GM03348 (cell line): Measurements from ENCODE around the gene MARCHF6.
"Not testable (repeated sequence)": the region's sequence is repeated elsewhere in the genome, so short reads cannot be mapped to it uniquely, and the experiment has no call there.

Experiments
- DNase-seq: peaks from one replicate; pipeline ENCODE4 v3.0.0; 2012; ENCODE audit warnings: low spot score

Gene MARCHF6

DNA sequence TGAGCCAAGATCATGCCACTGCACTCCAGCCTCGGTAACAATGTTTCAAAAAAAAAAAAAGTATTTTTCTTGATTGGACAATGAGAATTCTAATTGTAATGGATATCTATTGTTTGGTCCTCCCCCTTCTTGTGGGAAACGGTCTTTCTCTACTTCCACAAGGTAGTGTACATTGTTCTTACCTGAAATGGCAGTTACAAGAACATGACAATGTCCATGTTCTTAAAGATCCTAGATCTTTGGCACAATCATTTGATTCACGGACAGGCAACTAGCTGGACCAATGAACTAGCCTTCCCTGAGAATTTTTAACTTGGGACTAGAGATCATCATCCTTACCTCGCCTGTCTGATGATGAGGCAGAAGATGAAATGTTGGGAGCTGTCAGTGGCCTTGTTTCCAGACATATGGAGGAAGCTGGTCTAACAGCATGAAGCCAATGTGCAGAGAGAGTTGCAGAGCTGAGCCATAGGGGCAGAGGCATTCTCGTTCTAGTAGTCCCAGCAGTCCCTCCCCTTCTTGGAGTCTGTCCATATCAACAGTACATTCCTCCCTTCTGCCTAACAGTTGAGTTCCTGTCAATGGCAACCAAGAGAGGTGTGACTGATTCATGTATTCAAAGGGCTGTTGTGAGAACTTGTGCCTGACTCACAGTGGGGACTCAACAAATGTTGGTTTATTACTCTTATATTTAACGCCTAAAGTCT, 2.1 kb upstream of the MARCHF6 start:
- no peak for DNase-seq

DNA sequence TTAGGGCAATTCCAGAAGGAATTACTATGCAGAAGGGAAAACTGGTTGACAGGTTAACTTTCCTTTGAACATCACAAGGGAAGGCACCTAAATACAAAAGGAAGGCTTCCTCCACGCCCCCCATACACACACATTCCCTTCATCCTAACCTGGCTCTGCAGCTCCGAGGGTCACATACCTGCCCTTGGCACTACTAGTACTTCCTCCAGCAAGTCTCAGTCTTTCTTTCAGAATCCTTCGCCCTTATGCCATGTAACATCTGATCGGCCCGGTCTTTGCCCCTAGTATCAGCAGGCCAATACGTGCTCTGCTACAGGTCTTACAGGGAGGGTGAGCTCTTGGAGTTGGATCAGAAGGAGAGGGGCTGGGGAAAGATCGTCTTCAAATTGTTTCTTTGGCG, 1.6 kb upstream of the MARCHF6 start:
- no peak for DNase-seq

GRCh38 chr5:10352430-10353240, 860 bp upstream of the MARCHF6 start:
- DNase-seq = no peak

- no peak for DNase-seq
Measured at GRCh38 chr5:10354048-10354872, 765 bp downstream of the MARCHF6 start.

DNA sequence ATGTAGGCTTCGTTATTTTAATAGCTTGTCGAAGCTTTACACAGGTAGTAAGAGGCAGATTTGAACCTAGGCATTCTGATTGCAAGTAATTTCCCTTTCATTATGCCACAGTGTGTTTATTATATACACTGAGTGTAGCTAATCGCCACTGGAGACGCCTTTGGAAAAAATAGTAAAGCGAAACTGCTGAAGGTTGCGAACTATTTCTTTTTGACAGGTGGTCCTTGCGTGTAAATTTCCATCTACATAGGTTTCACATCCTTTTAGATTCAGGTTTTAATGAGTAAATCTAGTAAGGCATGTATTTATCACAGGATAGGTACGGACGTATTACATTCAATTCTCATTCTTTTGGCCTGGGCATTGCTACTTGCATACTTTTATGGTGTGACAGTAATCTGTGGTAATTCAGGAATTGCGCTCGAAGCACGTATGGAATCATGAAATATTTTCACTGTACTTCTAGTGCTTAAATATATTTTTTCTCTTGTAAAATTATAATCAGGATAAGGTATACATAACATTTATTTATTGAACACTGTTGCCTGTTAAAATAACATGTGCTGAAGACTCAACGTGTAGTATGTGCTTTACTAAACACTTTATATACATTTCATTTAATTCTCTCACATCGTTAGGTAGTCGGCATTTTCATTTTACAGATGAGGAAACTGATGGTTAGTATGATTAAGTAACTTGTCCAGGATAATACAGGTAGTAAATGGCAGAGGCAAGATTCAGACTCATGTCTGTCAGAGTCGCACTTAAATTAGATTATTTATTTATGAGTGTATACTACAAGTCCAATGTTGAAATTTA, 1.8 kb downstream of the MARCHF6 start:
- no peak for DNase-seq

- DNase-seq = no peak
Measured at GRCh38 chr5:10358999-10359398, 5.5 kb downstream of the MARCHF6 start.

GRCh38 chr5:10360686-10361085, 7.2 kb downstream of the MARCHF6 start:
- DNase-seq = no peak

GRCh38 chr5:10363519-10364185, 10.2 kb downstream of the MARCHF6 start:
- no peak for DNase-seq

GRCh38 chr5:10364186-10364689, 10.7 kb downstream of the MARCHF6 start:
- DNase-seq = no peak

GRCh38 chr5:10365782-10366181, 12.3 kb downstream of the MARCHF6 start:
- no peak for DNase-seq

- peak; percentile 21 for DNase-seq
Measured at GRCh38 chr5:10366310-10367272, 13.1 kb downstream of the MARCHF6 start.

DNA sequence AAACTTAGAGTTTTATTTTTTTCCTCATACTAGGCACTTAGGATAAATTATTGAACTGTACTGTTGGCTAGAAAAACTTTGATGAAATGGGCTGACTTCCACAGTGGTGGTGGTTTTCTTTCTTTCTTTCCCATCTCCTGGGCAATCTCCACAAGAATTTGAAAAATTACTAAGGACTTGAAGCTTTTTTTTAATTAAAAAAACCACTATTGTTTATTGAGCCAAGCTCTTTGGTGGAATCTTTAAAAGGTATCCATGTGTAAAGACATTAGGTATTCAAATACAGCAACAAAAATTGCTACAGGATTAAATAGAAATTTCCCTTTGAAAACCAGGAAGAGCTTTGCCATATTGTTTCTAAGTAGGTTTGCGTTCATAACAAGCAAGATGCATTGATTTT, 14.1 kb downstream of the MARCHF6 start:
- DNase-seq = peak; percentile 20

GRCh38 chr5:10370931-10371330, 17.4 kb downstream of the MARCHF6 start:
- DNase-seq = no peak

GRCh38 chr5:10371369-10371768, 17.9 kb downstream of the MARCHF6 start:
- not testable (repeated sequence) for DNase-seq

GRCh38 chr5:10372726-10373709, 19.5 kb downstream of the MARCHF6 start:
- no peak for DNase-seq

DNA sequence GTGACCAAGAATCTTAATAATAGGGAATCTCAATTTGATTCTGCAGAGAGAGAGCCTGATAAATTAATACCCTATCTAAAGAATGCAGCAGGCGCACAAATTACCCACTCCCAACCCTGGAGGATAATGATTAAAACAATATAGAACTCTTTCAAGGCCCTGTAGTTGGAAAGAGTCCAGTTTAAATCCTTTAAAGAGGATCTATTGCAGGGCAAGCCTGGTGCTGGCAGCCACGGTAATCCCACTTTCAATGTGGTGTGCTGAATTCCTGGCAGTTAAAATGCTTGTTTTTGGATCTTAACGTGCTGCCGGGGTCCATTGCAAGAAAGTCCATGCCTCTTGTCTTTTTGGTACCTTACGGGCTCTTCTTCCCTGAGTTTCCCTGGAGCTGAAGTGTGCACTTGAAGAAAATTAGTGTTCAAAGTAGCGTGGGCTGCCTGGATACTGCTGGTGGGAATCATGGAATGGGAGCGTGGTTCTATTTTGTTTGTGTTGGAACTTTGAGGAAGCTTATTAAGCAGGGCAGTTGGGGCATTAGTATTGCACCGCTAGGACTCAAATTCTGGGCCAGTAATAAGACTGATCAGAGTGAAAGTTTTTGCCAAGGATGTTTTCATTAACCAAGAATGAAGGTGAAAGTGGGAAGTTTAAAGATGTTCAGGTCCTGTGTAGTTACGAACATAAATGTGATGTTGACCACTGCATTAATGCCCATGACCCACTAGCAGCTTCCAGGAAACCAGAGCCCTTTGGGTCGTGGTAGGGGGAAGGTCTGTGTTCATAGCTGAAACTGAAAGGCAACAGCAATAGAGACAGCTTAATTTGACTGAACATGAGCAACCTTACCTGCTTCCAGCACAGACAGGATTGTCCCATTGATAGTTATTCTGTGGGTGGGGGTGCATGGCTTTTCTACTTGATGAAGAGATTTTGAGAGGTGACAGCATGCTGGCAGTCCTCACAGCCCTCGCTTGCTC, 20.8 kb downstream of the MARCHF6 start:
- no peak for DNase-seq

GRCh38 chr5:10375146-10375545, 21.7 kb downstream of the MARCHF6 start:
- not testable (repeated sequence) for DNase-seq
